H1 (cell line): ENCODE results near the gene SERPINA12. TPM values are rescaled to one million over a fixed set of nuclear protein-coding genes. Genes with fewer than 3 reads are reported as not detected.

Source experiments
- CTCF ChIA-PET: fragments of 300-600 bp; sonication (Branson Sonifier 250); formaldehyde crosslinking; loops from one replicate; lab custom pipeline; 2021; ENCODE audit not compliant: partially characterized antibody; lab: Charles Lee
- POLR2A ChIA-PET: fragments of 300-600 bp; sonication (Branson Sonifier 250); formaldehyde crosslinking; loops from one replicate; lab custom pipeline; 2021; ENCODE audit warnings: inconsistent platforms; ENCODE audit not compliant: partially characterized antibody; lab: Charles Lee
- DNase-seq, 2 experiments: peaks; one replicate each; pipeline versions ENCODE4 v3.0.0 to v3.0.0-alpha.2; 2010 to 2022; ENCODE audit warnings: low spot score in 2 of 2, low read depth in 1 of 2, mixed read lengths in 1 of 2
- FAIRE-seq: peaks from 2 replicates; lab custom pipeline; 2011; peaks lifted over from hg19 to GRCh38; lab: Jason Lieb, UNC
- H2AFZ ChIP-seq: 2 replicates; pipeline ENCODE4 v1.8.1; 2012; ENCODE audit warnings: low read length, inconsistent platforms
- H2AK5ac ChIP-seq: 2 replicates; pipeline ENCODE4 v1.6.1; 2013; ENCODE audit warnings: low read depth, low read length
- H2BK120ac ChIP-seq: replicated peaks from 2 replicates; pipeline ENCODE3; 2013; ENCODE audit warnings: low read depth, low read length, inconsistent platforms
- H2BK12ac ChIP-seq: 2 replicates; pipeline ENCODE4 v1.6.1; 2013; ENCODE audit warnings: low read depth, low read length
- H2BK15ac ChIP-seq: 2 replicates; pipeline ENCODE4 v1.6.1; 2013; ENCODE audit warnings: low read length
- H2BK20ac ChIP-seq: 2 replicates; pipeline ENCODE4 v1.6.1; 2013; ENCODE audit warnings: low read length
- H2BK5ac ChIP-seq: 2 replicates; pipeline ENCODE4 v1.6.1; 2013; ENCODE audit warnings: low read depth, low read length
- H3K14ac ChIP-seq: 2 replicates; pipeline ENCODE4 v1.6.1; 2013; ENCODE audit warnings: inconsistent platforms; ENCODE audit not compliant: insufficient read length
- H3K18ac ChIP-seq: 2 replicates; pipeline ENCODE4 v1.6.1; 2013; ENCODE audit warnings: low read length; ENCODE audit errors: extremely low read depth
- H3K23ac ChIP-seq: 2 replicates; pipeline ENCODE4 v1.6.1; 2013; ENCODE audit warnings: inconsistent platforms; ENCODE audit not compliant: insufficient read length
- H3K23me2 ChIP-seq: 2 replicates; pipeline ENCODE4 v1.6.1; 2013; ENCODE audit warnings: low read depth, low read length
- H3K27ac ChIP-seq: 2 replicates; pipeline ENCODE4 v1.6.1; 2011; ENCODE audit warnings: low read depth, low read length, inconsistent platforms
- H3K27me3 ChIP-seq, 4 experiments: replicated peaks in 1 of 4; 1 replicate in 1 of 4; 2 replicates in 3 of 4; pipeline versions ENCODE4 v1.6.1 to v1.8.1; 2011 to 2013; ENCODE audit warnings: low read length in 3 of 4, mild to moderate bottlenecking in 3 of 4, inconsistent platforms in 2 of 4, mixed read lengths in 2 of 4, moderate library complexity in 1 of 4; ENCODE audit not compliant: control insufficient read depth in 3 of 4, insufficient read depth in 3 of 4; ENCODE audit errors: extremely low read depth in 1 of 4
- H3K36me3 ChIP-seq, 4 experiments: 2 replicates each; pipeline versions ENCODE4 v1.6.1 to v1.8.1; 2011 to 2013; ENCODE audit warnings: mild to moderate bottlenecking in 4 of 4, low read length in 3 of 4, moderate library complexity in 2 of 4, control low read depth in 1 of 4, inconsistent platforms in 1 of 4; ENCODE audit not compliant: insufficient read depth in 4 of 4, control insufficient read depth in 2 of 4
- H3K4ac ChIP-seq: replicated peaks from 2 replicates; pipeline ENCODE3; 2013; ENCODE audit warnings: low read length, low read depth, mixed read lengths, inconsistent platforms; ENCODE audit not compliant: insufficient read length
- H3K4me1 ChIP-seq, 4 experiments: replicated peaks in 1 of 4; 1 replicate in 1 of 4; 2 replicates in 3 of 4; pipeline versions ENCODE4 v1.6.1 to v1.8.1; 2011 to 2013; ENCODE audit warnings: low read length in 3 of 4, inconsistent platforms in 2 of 4, mixed read lengths in 1 of 4; ENCODE audit not compliant: insufficient read depth in 4 of 4, control insufficient read depth in 3 of 4
- H3K4me2 ChIP-seq, 2 experiments: 2 replicates each; pipeline versions ENCODE4 v1.6.1 to v1.8.1; 2011 to 2013; ENCODE audit warnings: low read depth in 2 of 2, low read length in 2 of 2, control low read depth in 1 of 2, inconsistent platforms in 1 of 2, mild to moderate bottlenecking in 1 of 2; ENCODE audit not compliant: insufficient read depth in 1 of 2
- H3K4me3 ChIP-seq, 4 experiments: fragments of 200-600, 300-600 bp in 1 of 4; sonication (generic), shearing (Covaris generic), sonication (Bioruptor Twin) in 1 of 4; 2 replicates each; pipeline versions ENCODE4 v1.5.1 to v1.8.1; 2011 to 2016; ENCODE audit warnings: low read length in 4 of 4, low read depth in 3 of 4, control low read depth in 2 of 4, inconsistent platforms in 2 of 4, mild to moderate bottlenecking in 2 of 4, mixed read lengths in 1 of 4, moderate library complexity in 1 of 4; ENCODE audit not compliant: insufficient read depth in 2 of 4; ENCODE audit errors: extremely low read depth in 1 of 4
- H3K56ac ChIP-seq: replicated peaks from 2 replicates; pipeline ENCODE3; 2013; ENCODE audit warnings: low read depth, mild to moderate bottlenecking, mixed read lengths, low read length, inconsistent platforms; ENCODE audit not compliant: insufficient read length
- H3K79me1 ChIP-seq: 2 replicates; pipeline ENCODE4 v1.6.1; 2013; ENCODE audit warnings: low read depth, low read length, control low read depth
- H3K79me2 ChIP-seq, 2 experiments: 2 replicates each; pipeline versions ENCODE4 v1.6.1 to v1.8.1; 2012 to 2013; ENCODE audit warnings: low read length in 2 of 2, mild to moderate bottlenecking in 2 of 2, inconsistent platforms in 1 of 2; ENCODE audit not compliant: insufficient read depth in 2 of 2, control insufficient read depth in 1 of 2
- H3K9ac ChIP-seq, 4 experiments: replicated peaks in 1 of 4; 1 replicate in 1 of 4; 2 replicates in 3 of 4; pipeline versions ENCODE4 v1.6.1 to v1.8.1; 2011 to 2013; ENCODE audit warnings: low read depth in 3 of 4, low read length in 3 of 4, control low read depth in 2 of 4, mild to moderate bottlenecking in 2 of 4, moderate library complexity in 2 of 4, inconsistent platforms in 1 of 4; ENCODE audit errors: extremely low read depth in 1 of 4
- H3K9me3 ChIP-seq, 2 experiments: 2 replicates each; pipeline versions ENCODE4 v1.6.1 to v1.8.1; 2012 to 2013; ENCODE audit warnings: mild to moderate bottlenecking in 2 of 2, moderate library complexity in 2 of 2, control low read depth in 1 of 2, inconsistent platforms in 1 of 2, low read depth in 1 of 2, low read length in 1 of 2, mixed read lengths in 1 of 2; ENCODE audit not compliant: insufficient read depth in 2 of 2
- H4K20me1 ChIP-seq, 2 experiments: replicated peaks in 1 of 2; 2 replicates each; pipeline versions ENCODE3 to v1.8.1; 2011 to 2013; ENCODE audit warnings: inconsistent platforms in 2 of 2, low read length in 2 of 2, mild to moderate bottlenecking in 1 of 2; ENCODE audit not compliant: insufficient read depth in 2 of 2, control insufficient read depth in 1 of 2
- H4K5ac ChIP-seq: 2 replicates; pipeline ENCODE4 v1.6.1; 2013; ENCODE audit warnings: low read length, low read depth, mixed read lengths, inconsistent platforms; ENCODE audit not compliant: insufficient read length
- H4K8ac ChIP-seq: 2 replicates; pipeline ENCODE4 v1.8.0; 2013; ENCODE audit warnings: mild to moderate bottlenecking, moderate library complexity, low read length, inconsistent platforms; ENCODE audit not compliant: insufficient read depth; ENCODE audit errors: extremely low read depth
- H4K91ac ChIP-seq: replicated peaks from 2 replicates; pipeline ENCODE3; 2013; ENCODE audit warnings: low read length, mixed read lengths, inconsistent platforms; ENCODE audit not compliant: insufficient read length
- ASH2L ChIP-seq: fragments of 200-600, 300-600 bp; sonication (generic); IDR thresholded peaks from one replicate; pipeline ENCODE4 v1.7.1; 2017; ENCODE audit warnings: low read length
- CBX5 ChIP-seq: fragments of 300-800, 300-1000 bp; sonication (generic); IDR thresholded peaks from 2 replicates; pipeline ENCODE4 v1.7.1; 2016; ENCODE audit warnings: antibody characterized with exemption, low read length, low read depth
- JUN ChIP-seq: IDR thresholded peaks from 2 replicates; pipeline ENCODE4 v1.6.1; 2011; ENCODE audit warnings: low read depth, mild to moderate bottlenecking, improper control_type of control experiment, low read length
- TAF1 ChIP-seq: IDR thresholded peaks from 2 replicates; pipeline ENCODE4 v1.6.1; 2011; ENCODE audit warnings: mild to moderate bottlenecking, low read depth, low read length
- WGBS, 2 experiments: shearing (Covaris generic) in 1 of 2; methylation state at CpG; one replicate each; pipeline versions ENCODE4 v1.1.6 to v1.1.7; 2013 to 2015; ENCODE audit warnings: low lambda C conversion rate in 2 of 2, mixed read lengths in 2 of 2, inconsistent platforms in 1 of 2, low coverage in 1 of 2, missing lambda C conversion rate in 1 of 2; ENCODE audit not compliant: insufficient replicate concordance in 2 of 2, insufficient coverage in 1 of 2, insufficient read length in 1 of 2; ENCODE audit errors: extremely low coverage in 1 of 2, missing lambda C conversion rate in 1 of 2; 5-methylcytosine and 5-hydroxymethylcytosine counted together
- polyA plus RNA-seq, 7 experiments: library from polyadenylated mRNA; depleted of rRNA in 3 of 7; stranded (reverse) in 5 of 7; unstranded in 2 of 7; fragments of >200 nt in 5 of 7; fragments of 200-250 nt in 2 of 7; gene quantifications; 1 replicate in 5 of 7; 2 replicates in 1 of 7; 4 replicates in 1 of 7; pipeline versions ENCODE4 v1.2.1 to v1.2.3, GENCODE V29; 2011 to 2013; ENCODE audit warnings: missing spikeins in 2 of 7, mixed read lengths in 2 of 7
- total RNA-seq: library from RNA; stranded (reverse); fragmentation: NEBNext Ultra II Directional; extraction: Animal tissue kit (Norgen Biotek cat#: 25700); gene quantifications from 2 replicates; pipeline ENCODE4 v1.2.1, GENCODE V29; 2021

SERPINA12 gene
- total and polyA plus RNA-seq, 2 of the 8 experiments (the other 6 are each of a cell fraction or from before 2014, with no cell fraction given): not detected

DNA sequence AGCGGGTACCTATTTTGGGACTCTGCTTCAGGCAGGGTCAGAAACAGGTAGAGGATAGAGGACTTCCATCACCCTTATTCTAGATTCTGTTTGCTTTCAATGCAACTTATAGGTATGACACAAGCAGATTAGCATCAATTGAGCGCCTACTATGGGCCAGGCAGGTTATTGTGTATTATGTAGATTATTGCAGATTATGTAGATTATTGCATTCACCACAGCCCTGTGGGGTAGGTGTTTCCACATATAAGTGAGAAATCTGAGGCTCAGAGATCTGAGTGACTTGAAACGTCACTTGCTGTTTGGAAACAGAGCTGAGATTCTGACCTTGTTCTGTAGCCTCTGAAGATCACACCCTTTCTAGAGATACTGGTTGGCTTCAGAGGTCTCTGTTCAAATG lies 26.2 kb upstream of the SERPINA12 start:
- WGBS, 2 experiments: 91% methylated on average over 3 of the region's 3 CpGs; no CpG with 5 or more reads in 1 of the 2 experiments

More for the DNA sequence above, 26.2 kb upstream of the SERPINA12 start:
- Histone ChIP-seq H3K14ac (no peak overlapping the region), H4K5ac (no peak overlapping the region), H2AFZ (no peak overlapping the region), H3K79me2 (no peaks in the 10 kb centered on the region), H3K27ac (no peak overlapping the region), H2BK15ac (no peak overlapping the region), H3K18ac (no peak overlapping the region), H3K4me3 (no peak overlapping the region), H2BK12ac (no peak overlapping the region), H4K20me1 (no peaks in the 10 kb centered on the region), H2AK5ac (no peak overlapping the region), H3K36me3 (no peaks in the 10 kb centered on the region), H2BK20ac (no peak overlapping the region), H3K4me1 (peaks cover 0 to 2% (median 0%) of the 10 kb centered on the region in 4 experiments; a peak in 2 of 7 replicates), H3K23me2 (no peaks in the 10 kb centered on the region), H3K79me1 (no peaks in the 10 kb centered on the region), H3K9ac (no peak overlapping the region), H4K8ac (no peak overlapping the region; the same call in 1 of the 2 replicates), H3K27me3 (peaks cover 0 to 3% (median 0%) of the 10 kb centered on the region in 4 experiments; a peak in 1 of 7 replicates), H3K23ac (no peak overlapping the region), H2BK120ac (no peak overlapping the region), H3K9me3 (no peaks in the 10 kb centered on the region), H2BK5ac (no peak overlapping the region), H3K4me2 (no peak overlapping the region), H3K56ac (no peak overlapping the region), H3K4ac (no peak overlapping the region), H4K91ac (no peak overlapping the region)
- CTCF ChIA-PET: interaction anchor here (0.8 to 2.3 kb wide), 8 partner anchors 9 to 179 kb away, joined by 3 to 8 read pairs (median 4); no protein-coding TSS in a partner anchor
- TF ChIP-seq JUN (no peak), ASH2L (no peak), CBX5 (no peak), TAF1 (no peak)
- no peak for DNase-seq
- POLR2A ChIA-PET: no interaction called here
- no peak for FAIRE-seq
